ENCODE data around the gene SERINC3.
"Not testable (repeated sequence)": the region's sequence is repeated elsewhere in the genome, so short reads cannot be mapped to it uniquely, and the experiment has no call there.

The SERINC3 gene

DNA sequence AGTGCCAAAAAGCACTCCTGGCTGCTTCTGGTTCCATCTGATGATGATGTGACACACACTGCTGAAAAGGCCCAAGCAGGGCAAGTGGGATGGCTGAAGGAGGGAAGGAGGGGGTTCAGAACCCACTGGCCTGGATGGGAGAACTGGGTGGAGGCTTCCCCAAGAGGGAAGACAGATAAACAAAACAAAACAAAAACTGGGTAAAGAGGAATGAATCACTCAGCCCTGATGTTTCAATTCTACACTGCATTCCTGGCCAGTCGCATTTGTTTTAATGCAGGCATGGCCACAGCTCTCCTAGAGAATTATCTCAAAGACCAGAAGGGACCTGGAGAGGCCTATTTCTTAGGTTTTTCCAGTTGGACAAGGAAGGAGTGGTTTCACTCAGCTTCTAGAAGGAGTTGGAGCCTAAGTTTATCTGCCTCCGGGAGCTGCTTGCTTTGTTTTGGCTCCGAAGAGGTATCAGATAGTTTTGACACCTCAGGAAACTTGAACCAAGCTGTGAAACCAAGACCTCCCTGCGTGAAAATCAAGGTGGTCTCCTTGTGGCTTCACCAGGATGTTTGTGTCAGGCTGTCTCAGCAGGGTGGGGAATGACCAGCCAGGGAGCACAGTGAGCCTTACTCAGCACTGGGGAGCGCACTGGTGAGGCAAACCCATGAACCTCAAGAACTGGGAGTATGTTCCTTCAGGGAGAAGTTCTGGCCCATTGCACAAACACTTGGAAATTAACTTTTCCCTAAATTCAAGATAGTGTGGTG lies 30.1 kb downstream of the SERINC3 start:
- DNase-seq = peak; percentile 91

DNA sequence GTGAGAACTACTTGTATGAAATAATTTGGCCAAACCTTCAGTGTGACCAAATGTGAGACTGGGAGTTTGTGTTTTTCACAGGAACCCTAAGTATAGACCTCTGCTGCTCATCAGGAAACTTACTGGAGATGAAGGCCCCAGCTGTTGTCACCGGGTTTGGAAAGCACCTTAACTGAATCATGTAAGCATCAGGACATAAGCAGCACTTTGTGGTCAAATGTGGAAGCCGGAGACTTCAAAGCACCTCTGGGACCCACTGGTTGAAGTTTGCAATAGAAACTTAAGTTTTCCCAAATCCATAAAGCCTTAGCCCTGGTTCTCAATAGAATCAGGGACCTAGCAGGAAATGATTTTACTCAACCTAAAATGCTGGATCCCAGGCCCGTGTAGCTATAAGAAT lies 31.9 kb downstream of the SERINC3 start:
- DNase-seq = no peak

DNA sequence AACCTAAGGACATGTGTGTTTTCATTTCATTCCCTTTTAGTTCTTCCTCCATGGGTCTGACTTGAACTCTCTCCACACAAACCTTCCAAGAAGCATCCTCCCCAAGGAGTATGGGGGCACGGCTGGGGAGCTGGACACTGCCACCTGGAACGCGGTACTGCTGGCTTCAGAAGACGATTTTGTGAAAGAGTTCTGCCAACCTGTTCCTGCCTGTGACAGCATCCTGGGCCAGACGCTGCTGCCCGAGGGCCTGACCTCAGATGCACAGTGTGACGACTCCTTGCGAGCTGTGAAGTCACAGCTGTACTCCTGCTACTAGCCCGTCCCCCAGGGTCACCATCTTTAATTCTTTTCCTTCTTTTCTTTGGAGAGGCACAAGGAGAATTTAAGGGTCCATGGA lies 32.6 kb downstream of the SERINC3 start:
- DNase-seq = no peak

DNA sequence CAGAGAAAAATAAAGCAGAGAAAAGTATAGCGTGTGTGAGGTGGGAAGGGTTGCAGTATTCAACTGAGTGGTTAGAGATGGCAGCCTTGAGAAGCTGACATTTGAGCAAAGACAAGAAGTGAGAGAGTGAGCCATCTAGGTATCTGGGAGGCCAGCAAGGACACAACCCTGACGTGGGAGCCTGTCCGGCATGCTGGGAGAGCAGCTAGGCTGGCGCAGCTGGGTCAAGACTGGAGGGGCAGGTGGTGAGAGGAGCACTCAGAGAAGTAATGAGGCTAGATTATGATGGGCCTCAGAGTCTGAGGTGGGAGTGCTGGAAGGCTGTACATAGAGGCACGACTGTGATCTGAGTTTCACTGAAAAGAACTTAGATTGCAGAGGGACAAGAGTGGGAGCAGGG lies 33.3 kb downstream of the SERINC3 start:
- DNase-seq = no peak

DNA sequence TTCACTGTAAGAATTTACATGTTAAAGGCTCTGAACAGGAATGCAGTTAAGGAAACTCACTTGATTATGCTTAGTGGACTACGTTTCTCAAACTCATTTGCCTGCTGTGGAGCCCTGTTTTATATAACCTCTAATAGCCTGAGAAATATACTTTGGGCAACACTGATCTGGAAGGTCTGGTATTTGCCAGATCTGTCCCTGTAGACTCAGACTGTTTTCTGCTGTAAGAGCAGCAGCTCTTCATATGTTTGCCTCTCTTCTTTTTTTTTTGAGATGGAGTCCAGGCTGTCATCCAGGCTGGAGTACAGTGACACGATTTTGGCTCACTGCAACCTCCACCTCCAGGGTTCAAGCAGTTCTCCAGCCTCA lies 36.1 kb downstream of the SERINC3 start:
- no peak for DNase-seq

DNA sequence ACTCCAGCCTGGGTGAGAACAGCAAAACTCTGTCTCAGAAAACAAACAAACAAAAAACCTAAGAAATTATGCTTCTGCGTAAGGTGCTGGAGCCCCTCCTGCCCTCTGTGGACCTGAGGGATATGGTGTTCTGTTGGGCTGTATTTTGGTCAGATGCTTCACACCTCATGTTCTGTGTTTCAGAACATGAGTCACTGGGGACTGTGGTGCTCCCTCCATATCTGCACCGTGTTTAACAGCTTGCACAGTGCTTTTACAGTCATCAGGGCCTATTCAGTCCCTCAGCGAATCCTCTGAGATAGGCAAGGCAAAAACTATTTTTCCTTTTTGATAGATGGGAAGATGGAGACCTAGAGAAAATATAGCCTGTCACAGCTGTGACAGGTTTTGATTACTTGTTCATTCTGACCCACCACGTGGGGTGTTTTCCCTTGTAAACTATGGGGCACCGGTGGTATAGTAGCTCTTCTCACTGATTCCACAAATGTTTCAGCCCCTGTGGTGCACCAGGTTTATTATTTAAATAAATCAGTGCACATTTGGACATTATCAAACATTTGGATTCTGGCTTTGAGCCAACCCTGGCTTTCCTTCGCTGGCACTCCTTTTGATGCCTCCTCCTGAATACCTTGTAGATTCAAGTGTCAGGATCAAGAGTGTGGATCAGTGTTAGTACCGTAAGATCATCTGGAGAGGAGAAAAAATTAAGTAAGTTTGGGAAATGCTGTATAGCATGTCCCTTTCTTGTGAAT lies 36.6 kb downstream of the SERINC3 start:
- DNase-seq = no peak

DNA sequence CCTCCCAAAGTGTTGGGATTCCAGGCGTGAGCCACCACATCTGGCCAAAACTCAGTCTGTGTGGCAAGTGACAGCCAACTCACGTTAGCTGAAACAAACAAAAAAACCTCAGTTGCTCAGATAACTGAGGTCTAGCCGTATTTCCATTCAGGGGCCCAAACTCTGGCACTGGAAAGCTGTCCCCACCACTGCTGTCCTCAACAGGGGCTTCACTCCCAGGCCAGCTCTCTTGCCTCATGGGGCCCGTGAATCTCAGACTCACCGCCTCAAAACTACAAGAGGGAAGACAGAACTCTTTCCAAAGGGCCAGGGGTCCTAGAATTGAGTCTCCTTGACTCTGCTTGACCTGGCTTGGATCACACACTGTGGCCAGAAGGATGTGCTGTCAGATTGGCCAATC lies 38.8 kb downstream of the SERINC3 start:
- DNase-seq = no peak

DNA sequence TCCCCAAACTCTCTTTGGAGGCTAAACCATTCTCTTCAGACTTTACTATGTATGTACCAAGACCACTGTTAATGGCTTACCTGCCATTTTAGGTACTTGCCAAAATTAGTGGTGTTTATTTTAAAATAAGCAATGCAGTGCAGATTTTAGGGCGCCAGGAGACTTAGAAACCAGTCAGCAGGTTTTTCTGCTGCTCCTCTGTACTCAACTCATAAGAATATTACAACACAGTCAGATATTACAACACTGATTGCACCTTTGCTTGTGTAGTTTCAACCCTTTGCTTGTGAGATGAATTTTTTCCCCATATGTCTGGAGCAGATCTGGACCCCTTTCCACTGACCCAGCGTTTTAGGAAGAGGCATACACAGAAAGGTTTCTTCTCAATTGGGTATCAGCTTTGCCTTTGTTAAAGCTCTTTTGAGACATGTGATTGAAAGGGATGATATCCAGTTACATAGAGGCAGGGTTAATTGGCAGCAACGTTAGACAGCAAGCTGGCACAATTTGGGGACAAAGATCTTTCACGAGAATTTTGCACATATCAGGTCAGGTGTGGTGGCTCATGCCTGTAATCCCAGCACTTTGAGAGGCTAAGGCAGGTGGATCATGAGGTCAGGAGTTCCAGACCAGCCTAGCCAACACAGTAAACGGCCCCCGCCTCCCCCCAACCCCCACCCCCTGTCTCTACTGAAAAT lies 40.0 kb downstream of the SERINC3 start:
- DNase-seq = no peak

DNA sequence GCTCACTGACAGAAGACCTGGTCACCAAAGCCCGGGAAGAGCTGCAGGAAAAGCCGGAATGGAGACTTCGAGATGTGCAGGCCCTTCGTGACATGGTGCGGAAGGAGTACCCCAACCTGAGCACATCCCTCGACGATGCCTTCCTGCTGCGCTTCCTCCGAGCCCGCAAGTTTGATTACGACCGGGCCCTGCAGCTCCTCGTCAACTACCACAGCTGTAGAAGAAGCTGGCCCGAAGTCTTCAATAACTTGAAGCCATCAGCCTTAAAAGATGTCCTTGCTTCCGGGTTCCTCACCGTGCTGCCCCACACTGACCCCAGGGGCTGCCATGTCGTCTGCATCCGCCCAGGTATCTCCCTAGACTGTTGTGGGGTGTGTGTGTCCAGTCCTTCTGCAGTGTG lies 41.8 kb downstream of the SERINC3 start:
- no peak for DNase-seq

DNA sequence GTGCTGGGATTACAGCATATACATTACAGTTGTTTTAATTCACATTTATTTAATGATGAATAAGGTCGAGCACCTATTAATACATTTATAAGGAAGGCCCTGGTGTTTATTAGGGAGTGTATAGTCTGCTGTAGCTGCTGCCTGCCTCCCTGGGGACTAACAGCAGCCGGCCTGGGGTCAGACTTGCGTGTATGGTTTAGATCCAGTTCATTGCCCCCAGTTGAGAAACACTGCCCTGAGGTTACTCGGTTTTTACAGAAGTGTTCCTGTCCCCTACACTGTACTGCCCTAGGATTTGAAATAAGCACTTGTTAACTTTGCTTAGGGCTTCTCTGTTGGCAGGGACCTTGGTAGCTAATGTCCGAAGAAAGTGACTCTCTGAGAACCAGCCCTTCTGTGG lies 42.2 kb downstream of the SERINC3 start:
- DNase-seq = no peak

DNA sequence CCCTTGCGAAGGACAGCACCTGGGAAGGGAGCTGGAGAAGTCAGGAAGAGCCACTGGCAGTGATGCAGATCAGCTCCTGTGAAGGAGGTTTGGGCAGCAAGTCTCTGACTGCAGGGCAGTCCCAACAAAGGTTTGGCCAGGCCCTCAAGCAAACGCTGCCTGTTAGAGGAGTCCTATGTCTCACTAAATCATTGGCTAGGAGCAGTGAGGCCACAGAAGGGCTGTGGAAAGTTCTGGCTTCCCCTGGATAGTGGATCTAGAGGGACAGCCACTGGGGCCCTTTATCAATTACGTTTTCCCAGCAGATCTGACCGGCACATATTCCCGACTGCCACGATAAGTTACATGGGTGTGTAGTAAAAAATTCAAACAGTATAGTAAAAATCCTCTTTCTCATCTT lies 43.7 kb downstream of the SERINC3 start:
- DNase-seq = no peak

DNA sequence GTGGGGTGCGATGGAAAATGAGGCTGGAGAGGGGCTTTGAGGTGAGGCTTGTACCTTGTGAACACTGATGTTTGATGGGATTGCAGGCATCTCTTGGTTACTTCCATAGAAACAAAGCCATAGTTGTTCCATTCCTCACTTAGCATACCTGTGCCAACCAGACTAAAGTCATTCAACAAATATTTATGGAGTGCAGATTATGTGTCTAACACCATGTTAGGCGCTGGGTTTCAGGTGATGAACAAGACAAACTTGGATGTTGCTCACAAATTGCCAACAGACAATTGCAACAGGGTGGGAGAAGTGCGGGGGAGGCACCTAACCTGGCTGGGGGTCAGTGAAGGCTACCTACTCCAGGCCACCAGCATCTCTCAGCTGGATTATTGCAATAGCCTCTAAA lies 44.7 kb downstream of the SERINC3 start:
- DNase-seq = peak; percentile 7

DNA sequence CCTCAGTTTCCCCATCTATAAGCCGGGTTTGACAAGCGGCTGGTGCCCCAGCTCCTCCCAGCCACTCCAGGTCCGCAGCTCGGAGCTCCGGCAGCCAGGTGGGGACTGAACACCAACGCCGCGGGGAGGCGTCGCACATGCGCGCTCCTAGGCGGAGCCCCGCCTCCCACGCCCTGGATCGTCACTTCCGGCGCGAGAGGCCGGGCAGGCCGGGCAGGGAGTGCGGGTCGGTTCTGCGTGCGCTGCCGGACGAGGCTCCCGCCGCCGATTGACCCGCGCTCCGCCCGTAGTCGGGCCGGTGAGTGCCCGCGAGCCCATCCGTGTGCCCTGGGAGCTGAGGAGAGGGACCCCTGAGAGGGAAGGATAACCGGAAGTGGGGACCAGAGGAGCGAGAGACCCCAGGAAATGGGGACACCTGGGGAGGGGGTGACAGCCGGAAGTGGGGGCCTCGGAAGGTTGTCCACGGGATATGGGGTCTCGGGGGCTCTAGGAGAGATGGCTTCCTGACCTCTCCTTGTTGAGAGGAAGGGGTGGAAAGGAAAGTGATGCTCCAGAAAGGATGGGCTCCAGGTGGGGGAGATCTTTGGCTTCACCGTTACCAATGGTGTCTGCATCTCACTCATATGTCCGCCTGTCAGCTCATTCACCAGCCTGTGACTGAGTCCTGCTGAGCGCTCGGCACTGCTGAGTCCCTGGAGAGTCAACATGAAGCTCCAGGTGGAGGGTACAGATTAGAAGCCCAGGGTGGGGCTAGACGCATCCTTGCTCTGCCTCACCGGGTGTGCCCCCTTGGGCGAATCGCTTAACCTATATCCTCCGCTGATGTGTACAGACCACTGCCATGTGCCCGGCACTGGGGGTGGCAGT lies 45.9 kb downstream of the SERINC3 start, which contains the start of gene TTPAL:
TSS of gene TTPAL (plus strand) at position 181 of the 867 bp plus-strand sequence. CDS start 4,126 bp downstream, outside the sequence.
- peak; percentile 82 for DNase-seq

DNA sequence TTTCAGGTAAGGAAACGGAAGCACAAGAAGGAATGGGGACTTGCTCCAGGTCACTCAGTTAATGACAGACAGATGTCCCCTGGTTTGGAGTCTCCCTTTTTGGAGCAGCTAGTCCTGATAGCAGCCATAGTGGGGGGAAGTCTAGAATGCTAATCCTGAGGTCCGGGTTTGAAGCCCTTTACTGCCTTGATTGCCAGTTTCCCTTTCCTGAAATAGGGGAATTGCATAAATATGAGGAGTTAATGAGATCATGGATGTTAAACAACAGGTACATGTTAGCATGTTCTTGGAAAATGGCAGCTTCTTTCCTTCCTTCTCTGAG lies 46.5 kb downstream of the SERINC3 start:
- no peak for DNase-seq

DNA sequence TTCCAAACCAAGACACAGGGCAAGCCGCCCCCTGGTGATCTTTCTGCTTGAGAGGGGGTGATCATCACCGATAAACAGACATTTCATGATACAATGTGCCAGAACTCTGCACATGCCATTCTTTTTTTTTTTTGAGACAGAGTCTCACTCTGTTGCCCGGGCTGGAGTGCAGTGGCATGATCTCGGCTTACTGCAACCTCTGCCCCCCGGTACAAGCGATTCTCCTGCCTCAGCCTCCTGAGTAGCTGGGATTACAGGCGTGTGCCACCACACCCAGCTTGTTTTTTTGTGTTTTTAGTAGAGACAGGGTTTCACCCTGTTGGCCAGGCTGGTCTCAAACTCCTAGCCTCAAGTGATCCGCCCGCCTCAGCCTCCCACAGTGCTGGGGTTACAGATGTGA lies 49.6 kb downstream of the SERINC3 start:
- DNase-seq = not testable (repeated sequence)

DNA sequence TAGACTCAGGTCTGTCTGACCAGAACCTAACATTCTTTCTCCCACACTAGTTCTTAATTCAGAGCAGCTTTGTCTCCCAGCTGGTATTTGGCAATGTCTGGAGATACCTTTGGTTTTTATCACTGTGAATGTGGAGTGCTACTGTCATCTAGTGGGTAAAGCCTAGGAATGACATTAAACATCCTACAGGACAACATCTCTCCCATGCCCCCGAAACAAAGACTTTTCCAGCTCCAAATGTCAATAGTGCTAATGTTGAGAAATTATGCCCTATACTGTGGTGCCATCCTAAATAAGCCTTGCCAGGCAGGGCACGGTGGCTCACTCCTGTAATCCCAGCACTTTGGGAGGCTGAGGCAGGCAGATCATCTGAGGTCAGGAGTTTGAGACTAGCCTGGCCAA lies 50.4 kb downstream of the SERINC3 start:
- DNase-seq = peak; percentile 53

DNA sequence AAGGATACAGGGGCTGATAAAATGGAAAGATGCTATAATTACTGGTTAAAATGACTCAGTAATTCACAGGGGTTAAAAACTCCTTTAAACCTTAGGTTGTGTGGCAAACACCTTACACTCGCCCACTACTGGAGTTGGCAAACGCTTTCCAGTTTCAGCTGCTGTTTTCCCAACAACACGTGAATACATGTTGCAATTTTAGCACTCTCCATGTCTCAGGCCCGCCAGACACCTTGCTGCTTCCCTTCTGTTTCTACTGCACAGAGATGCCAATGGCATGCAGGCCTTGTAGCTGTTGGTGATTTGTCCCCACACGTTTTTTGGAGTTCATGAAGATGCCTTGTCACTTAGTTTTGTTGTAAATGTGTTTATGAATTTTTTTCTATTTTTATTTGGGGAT lies 51.5 kb downstream of the SERINC3 start:
- no peak for DNase-seq

DNA sequence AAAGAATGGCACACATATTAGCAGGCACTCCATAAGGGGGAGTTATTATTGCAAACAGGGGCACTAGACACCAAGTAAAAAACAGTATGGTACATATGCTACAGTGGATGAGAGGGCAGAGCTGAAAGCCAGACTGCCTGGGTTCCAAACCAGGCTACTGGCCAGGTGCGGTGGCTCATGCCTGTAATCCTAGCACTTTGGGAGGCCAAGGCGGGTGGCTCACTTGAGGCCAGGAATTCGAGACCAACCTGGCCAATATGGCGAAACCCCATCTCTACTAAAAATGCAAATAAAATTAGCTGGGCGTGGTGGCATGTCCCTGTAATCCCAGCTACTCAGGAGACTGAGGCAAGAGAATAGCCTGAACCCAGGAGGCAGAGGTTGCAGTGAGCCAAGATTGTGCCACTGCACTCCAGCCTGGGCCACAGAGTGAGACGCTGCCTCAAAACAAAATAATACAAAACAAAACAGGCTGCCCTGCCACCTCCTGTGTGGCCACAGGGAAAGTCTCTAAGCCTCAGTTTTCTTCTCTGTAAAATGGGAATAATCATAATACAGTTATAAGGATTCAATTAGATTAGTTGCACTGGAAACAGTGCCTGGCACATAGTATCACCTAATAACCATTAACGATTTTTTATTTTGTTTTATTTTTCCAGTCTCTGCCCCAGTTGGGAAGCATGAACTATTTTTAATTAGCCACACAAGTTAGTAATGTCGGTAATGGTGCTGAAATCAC lies 53.7 kb downstream of the SERINC3 start:
- DNase-seq = no peak

DNA sequence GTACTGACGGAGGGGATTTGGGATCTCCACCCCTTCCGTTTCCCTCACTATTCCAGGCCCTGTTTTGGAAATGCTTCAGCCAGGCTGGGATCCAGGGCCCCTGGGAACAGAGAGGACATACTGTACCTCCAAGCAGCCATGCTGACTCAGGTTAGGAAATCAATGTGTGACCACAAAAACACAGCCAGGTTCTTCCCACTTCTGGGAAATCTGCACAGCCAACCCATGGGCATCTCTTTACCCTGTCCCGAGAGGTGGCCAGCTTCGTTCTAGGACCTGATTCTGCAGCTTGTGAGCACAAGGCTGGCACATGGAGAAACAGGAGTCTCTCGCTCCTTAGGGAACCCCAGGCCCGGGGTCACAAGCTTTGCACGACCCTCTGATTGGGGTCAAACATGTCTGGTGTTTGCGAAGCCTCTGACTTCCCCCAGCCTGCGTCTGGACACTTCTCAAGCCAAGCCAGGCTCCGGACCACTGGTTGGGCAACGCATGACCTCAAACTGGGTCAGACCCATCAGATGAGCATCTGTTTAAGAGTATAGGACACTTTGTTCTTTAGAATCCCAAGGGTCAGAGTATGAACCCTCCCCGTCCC lies 54.5 kb downstream of the SERINC3 start:
- peak; percentile 31 for DNase-seq

DNA sequence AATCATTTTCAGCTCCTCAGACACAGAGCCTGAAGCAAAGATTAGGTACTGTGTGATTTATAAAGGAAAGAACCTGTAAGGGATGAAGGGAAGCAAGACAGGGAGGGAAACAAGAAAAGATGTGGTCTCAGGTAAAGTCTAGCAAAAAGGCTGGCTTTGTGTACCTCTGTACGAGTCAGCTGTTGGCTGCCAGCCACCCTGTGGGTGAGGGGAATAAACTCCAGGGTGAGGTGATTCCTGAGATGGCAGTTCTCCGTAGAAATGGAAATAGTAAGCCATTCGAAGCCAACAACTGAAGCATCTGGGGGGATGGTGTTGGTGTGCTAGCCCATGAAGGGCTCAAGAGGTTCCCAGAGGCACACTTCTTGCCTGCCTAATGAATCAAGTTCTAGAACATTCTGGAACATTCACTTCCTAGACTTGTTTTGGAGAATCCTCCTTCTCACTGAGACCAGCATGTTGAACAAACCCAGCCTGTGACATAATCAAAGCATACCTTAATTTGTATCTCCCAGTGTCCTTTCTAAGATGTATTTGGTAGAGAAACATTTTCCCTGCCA lies 56.8 kb downstream of the SERINC3 start:
- no peak for DNase-seq

DNA sequence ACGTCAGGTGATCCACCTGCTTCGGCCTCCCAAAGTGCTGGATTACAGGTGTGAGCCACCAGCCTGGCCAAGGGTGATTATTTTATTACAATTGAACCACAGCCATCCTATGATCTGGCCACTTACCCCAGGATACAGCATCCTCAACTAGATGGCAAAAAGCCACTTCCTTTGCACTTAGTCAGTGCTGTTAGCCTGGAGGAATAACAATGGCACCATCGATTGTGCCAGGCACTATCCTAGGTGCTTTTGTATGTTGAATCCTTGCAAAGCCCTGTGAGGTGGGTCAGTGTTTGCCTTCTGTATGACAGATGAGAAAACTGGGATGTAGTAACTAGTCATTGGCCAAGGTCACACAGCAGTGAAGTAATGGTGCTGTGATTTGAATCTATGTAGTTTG lies 57.4 kb downstream of the SERINC3 start:
- DNase-seq = no peak

All from fibroblast of skin of back (primary cell).